B cell (primary cell): ENCODE data around the gene CYP26C1. TPM values are rescaled to one million over a fixed set of nuclear protein-coding genes. Genes with fewer than 3 reads are reported as not detected.

ENCODE experiments used
- ATAC-seq: fragments of 200-7000 bp; cut with Tn5 transposase; one replicate; pipeline ENCODE4 v1.10.0; 2021; ENCODE audit warnings: low read depth, mild to moderate bottlenecking, moderate number of reproducible peaks, moderate library complexity
- CTCF ChIA-PET: fragments of 350-600 bp; sonication (Branson Sonifier 250); formaldehyde crosslinking; loops from one replicate; lab custom pipeline; 2021; ENCODE audit warnings: antibody characterized with exemption, inconsistent platforms; lab: Charles Lee
- POLR2A ChIA-PET: fragments of 350-600 bp; sonication (Branson Sonifier 250); formaldehyde crosslinking; loops from one replicate; lab custom pipeline; 2021; ENCODE audit warnings: antibody characterized with exemption; lab: Charles Lee
- DNase-seq: peaks from one replicate; pipeline ENCODE4 v3.0.0; 2013
- H2AFZ ChIP-seq: 2 replicates; pipeline ENCODE4 v1.6.1; 2012; ENCODE audit warnings: mild to moderate bottlenecking, low read depth, low read length; ENCODE audit not compliant: insufficient read depth, poor library complexity, severe bottlenecking
- H3K27ac ChIP-seq, 2 donors: 1 replicate in 1 of 2; 2 replicates in 1 of 2; pipeline ENCODE4 v1.5.1; 2012 to 2013; ENCODE audit warnings: low read length in 2 of 2, mild to moderate bottlenecking in 2 of 2, moderate library complexity in 1 of 2
- H3K27me3 ChIP-seq, 4 experiments: fragments of 200-600 bp in 1 of 4; sonication (generic) in 1 of 4; replicated peaks in 1 of 4; 1 replicate in 2 of 4; 2 replicates in 2 of 4; pipeline versions ENCODE4 v1.6.1 to v1.7.0; 2013 to 2016; ENCODE audit warnings: low read length in 3 of 4, mild to moderate bottlenecking in 2 of 4, mixed read lengths in 1 of 4, moderate library complexity in 1 of 4; ENCODE audit not compliant: insufficient read depth in 4 of 4, control insufficient read depth in 3 of 4; ENCODE audit errors: control extremely low read depth in 1 of 4
- H3K36me3 ChIP-seq, 2 experiments: replicated peaks in 1 of 2; 1 replicate in 1 of 2; 2 replicates in 1 of 2; pipeline versions ENCODE4 v1.6.1 to v1.7.1; 2013; ENCODE audit warnings: low read length in 1 of 2; ENCODE audit not compliant: insufficient read depth in 2 of 2, control insufficient read depth in 1 of 2; ENCODE audit errors: control extremely low read depth in 1 of 2, extremely low read depth in 1 of 2
- H3K4me1 ChIP-seq, 2 donors: fragments of 200-600 bp in 1 of 2; sonication (generic) in 1 of 2; 1 replicate in 1 of 2; 2 replicates in 1 of 2; pipeline versions ENCODE4 v1.5.1 to v1.6.1; 2013 to 2017; ENCODE audit warnings: low read length in 2 of 2; ENCODE audit not compliant: control insufficient read depth in 2 of 2, insufficient read depth in 2 of 2
- H3K4me2 ChIP-seq: replicated peaks from 2 replicates; pipeline ENCODE3; 2012; ENCODE audit warnings: mild to moderate bottlenecking, low read depth, low read length; ENCODE audit not compliant: poor library complexity, severe bottlenecking
- H3K4me3 ChIP-seq, 5 experiments: fragments of 200-600 bp in 1 of 5; sonication (generic) in 1 of 5; 1 replicate in 3 of 5; 2 replicates in 2 of 5; pipeline versions ENCODE4 v1.5.1 to v1.7.0; 2011 to 2016; ENCODE audit warnings: low read length in 4 of 5, mild to moderate bottlenecking in 4 of 5, low read depth in 2 of 5, control low read depth in 1 of 5, moderate library complexity in 1 of 5; ENCODE audit not compliant: insufficient read depth in 1 of 5; ENCODE audit errors: control extremely low read depth in 1 of 5, extremely low read depth in 1 of 5
- H3K79me2 ChIP-seq: fragments of 200-600 bp; sonication (generic); one replicate; pipeline ENCODE4 v1.6.0; 2016; ENCODE audit warnings: low read length; ENCODE audit not compliant: control insufficient read depth, insufficient read depth
- H3K9ac ChIP-seq: fragments of 200-600 bp; sonication (generic); 2 replicates; pipeline ENCODE4 v1.6.1; 2017; ENCODE audit warnings: mild to moderate bottlenecking, low read length, moderate library complexity
- H3K9me3 ChIP-seq, 3 donors: one replicate each; pipeline versions ENCODE4 v1.6.1 to v1.7.1; 2013; ENCODE audit warnings: low read length in 2 of 3; ENCODE audit not compliant: control insufficient read depth in 2 of 3, insufficient read depth in 1 of 3; ENCODE audit errors: control extremely low read depth in 1 of 3
- H4K20me1 ChIP-seq: 2 replicates; pipeline ENCODE4 v1.6.0; 2012; ENCODE audit warnings: mild to moderate bottlenecking, low read length; ENCODE audit not compliant: insufficient read depth, control insufficient read depth, poor library complexity, severe bottlenecking
- H3K27ac Mint-ChIP-seq: one replicate; pipeline ENCODE4 v1.8.0; 2021; ENCODE audit warnings: mixed read lengths
- H3K27me3 Mint-ChIP-seq: one replicate; pipeline ENCODE4 v1.8.0; 2021; ENCODE audit warnings: mixed read lengths
- H3K4me1 Mint-ChIP-seq: one replicate; pipeline ENCODE4 v1.8.0; 2021; ENCODE audit warnings: mixed read lengths
- H3K4me3 Mint-ChIP-seq: one replicate; pipeline ENCODE4 v1.8.0; 2021; ENCODE audit warnings: mixed read lengths
- H3K9me3 Mint-ChIP-seq: one replicate; pipeline ENCODE4 v1.8.0; 2022; ENCODE audit warnings: mixed read lengths; ENCODE audit not compliant: insufficient read depth
- CTCF ChIP-seq: fragments of 200-600 bp; IDR thresholded peaks from one replicate; pipeline ENCODE4 v1.8.0; 2022; ENCODE audit warnings: antibody characterized with exemption, mild to moderate bottlenecking
- EZH2 ChIP-seq: IDR thresholded peaks from 2 replicates; pipeline ENCODE4 v1.6.1; 2012; ENCODE audit warnings: borderline replicate concordance, low read depth, mild to moderate bottlenecking, moderate library complexity, low read length; ENCODE audit not compliant: insufficient read depth, poor library complexity, severe bottlenecking
- WGBS: methylation state at CpG from one replicate; pipeline ENCODE4 v1.1.5; 2013; ENCODE audit warnings: missing lambda C conversion rate; ENCODE audit not compliant: insufficient coverage; 5-methylcytosine and 5-hydroxymethylcytosine counted together
- intact Hi-C: fragments of 100-400 bp; cut with micrococcal nuclease; formaldehyde crosslinking; loops from one replicate; pipeline ENCODE4 v1.10.0; 2022
- polyA plus RNA-seq: library from polyadenylated mRNA; depleted of rRNA; stranded (reverse); fragments of >200 nt; gene quantifications from 2 replicates; pipeline ENCODE4 v1.2.3, GENCODE V29; 2012
- total RNA-seq, 2 donors: library from RNA; stranded (reverse); fragments of 120-200 nt in 1 of 2; gene quantifications; 1 replicate in 1 of 2; 2 replicates in 1 of 2; pipeline versions ENCODE4 v1.2.3 to v1.2.4, GENCODE V29; 2013 to 2022

The CYP26C1 gene
- total and polyA plus RNA-seq, 2 donors (not counting 1 experiment from before 2014, with no cell fraction given), result 0.01 to 0.57 TPM

DNA sequence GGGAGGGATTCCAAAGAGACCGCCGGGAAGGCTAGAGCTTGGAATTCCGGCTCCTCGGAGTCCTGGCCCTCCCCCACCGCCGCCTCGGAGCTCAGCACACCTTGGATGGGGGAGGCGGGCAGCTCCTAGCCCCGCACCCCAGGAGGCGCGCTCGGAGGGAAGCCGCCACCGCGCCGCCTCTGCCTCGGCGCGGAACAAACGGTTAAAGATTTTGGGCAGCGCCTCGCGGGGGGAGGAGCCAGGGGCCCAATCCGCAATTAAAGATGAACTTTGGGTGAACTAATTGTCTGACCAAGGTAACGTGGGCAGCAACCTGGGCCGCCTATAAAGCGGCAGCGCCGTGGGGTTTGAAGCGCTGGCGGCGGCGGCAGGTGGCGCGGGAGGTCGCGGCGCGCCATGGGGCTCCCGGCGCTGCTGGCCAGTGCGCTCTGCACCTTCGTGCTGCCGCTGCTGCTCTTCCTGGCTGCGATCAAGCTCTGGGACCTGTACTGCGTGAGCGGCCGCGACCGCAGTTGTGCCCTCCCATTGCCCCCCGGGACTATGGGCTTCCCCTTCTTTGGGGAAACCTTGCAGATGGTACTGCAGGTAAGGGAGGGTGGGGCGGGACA, 13.0 kb downstream of the CYP26C1 start, which contains the start of gene CYP26A1:
Gene CYP26A1 (plus strand): TSS at position 355 of the 608 bp plus-strand sequence. CDS start 42 bp downstream, at position 397.
- ChIA-PET CTCF (no interaction called here), POLR2A (no interaction called here)
- peak within 1 kb of the TSS; percentile 30 for H2AFZ ChIP-seq
- H3K36me3 ChIP-seq, result no peaks in the 10 kb centered on the region
- under 1% methylated on average over 52 of the region's 52 CpGs for WGBS
- peak within 1 kb of the TSS; percentile 79 for H3K4me2 ChIP-seq
- H3K4me1 Mint-ChIP-seq, result peaks cover 40% of the 10 kb centered on the region
- no peak within 1 kb of the TSS for H3K27ac ChIP-seq
- peak within 1 kb of the TSS; percentile 35 for H3K9ac ChIP-seq
- peaks cover 39 to 44% of the 10 kb centered on the region in 2 donors for H3K4me1 ChIP-seq
- H3K9me3 Mint-ChIP-seq, result no peaks in the 10 kb centered on the region
- H3K4me3 ChIP-seq, result peak within 1 kb of the TSS in 4 of 5 experiments; percentile 15 to 55 (median 45)
- H4K20me1 ChIP-seq, result no peaks in the 10 kb centered on the region
- intact Hi-C loops, result loop anchor here (5.0 to 10.0 kb wide), 2 partner anchors 186 to 411 kb away; partner anchors contain the start of gene MYOF
- peaks cover 62% of the 10 kb centered on the region for H3K27me3 Mint-ChIP-seq
- H3K27me3 ChIP-seq, result peaks cover 0 to 76% (median 42%) of the 10 kb centered on the region in 4 experiments
- H3K27ac Mint-ChIP-seq, result no peak within 1 kb of the TSS
- H3K4me3 Mint-ChIP-seq, result peak within 1 kb of the TSS; percentile 88
- H3K9me3 ChIP-seq, result peaks cover 0 to 10% (median 0%) of the 10 kb centered on the region in 3 donors
- peak; percentile 74 for ATAC-seq
- TF ChIP-seq CTCF (no peak), EZH2 (no peak)
- no peaks in the 10 kb centered on the region for H3K79me2 ChIP-seq
- DNase-seq, result no peak

GRCh38 chr10:93074147-93074596, 13.6 kb downstream of the CYP26C1 start:
- Mint-ChIP-seq H3K27me3 (peaks cover 59% of the 10 kb centered on the region), H3K9me3 (no peaks in the 10 kb centered on the region), H3K4me3 (peak overlapping the region; percentile 88), H3K27ac (no peak overlapping the region), H3K4me1 (peaks cover 38% of the 10 kb centered on the region)
- DNase-seq (peak; percentile 64), ATAC-seq (peak; percentile 35)
- H3K27ac ChIP-seq, result no peak overlapping the region
- peaks cover 0 to 71% (median 39%) of the 10 kb centered on the region in 4 experiments for H3K27me3 ChIP-seq
- no peak for TF ChIP-seq EZH2
- TF ChIP-seq CTCF, result no peak
- peaks cover 0 to 10% (median 0%) of the 10 kb centered on the region in 3 donors for H3K9me3 ChIP-seq
- peak overlapping the region; percentile 79 for H3K4me2 ChIP-seq
- peaks cover 38 to 40% of the 10 kb centered on the region in 2 donors for H3K4me1 ChIP-seq
- H3K9ac ChIP-seq, result peak overlapping the region; percentile 35
- ChIA-PET POLR2A (no interaction called here), CTCF (no interaction called here)
- intact Hi-C loops, result loop anchor here (5.0 to 10.0 kb wide), 2 partner anchors 187 to 411 kb away; partner anchors contain the start of gene MYOF
- no peaks in the 10 kb centered on the region for H4K20me1 ChIP-seq
- H2AFZ ChIP-seq, result peak overlapping the region; percentile 30
- H3K4me3 ChIP-seq, result peak overlapping the region in 4 of 5 experiments; percentile 15 to 55 (median 45)
- no peaks in the 10 kb centered on the region for H3K36me3 ChIP-seq
- under 1% methylated on average over 40 of the region's 40 CpGs for WGBS
- H3K79me2 ChIP-seq, result no peaks in the 10 kb centered on the region
